ENCODE results near the gene EXOC3. TPM values are rescaled to one million over a fixed set of nuclear protein-coding genes. Genes with fewer than 3 reads are reported as not detected.

Gene EXOC3
- total and polyA plus RNA-seq, 7 donors, result 18.6 to 68.7 (median 48.2) TPM

DNA sequence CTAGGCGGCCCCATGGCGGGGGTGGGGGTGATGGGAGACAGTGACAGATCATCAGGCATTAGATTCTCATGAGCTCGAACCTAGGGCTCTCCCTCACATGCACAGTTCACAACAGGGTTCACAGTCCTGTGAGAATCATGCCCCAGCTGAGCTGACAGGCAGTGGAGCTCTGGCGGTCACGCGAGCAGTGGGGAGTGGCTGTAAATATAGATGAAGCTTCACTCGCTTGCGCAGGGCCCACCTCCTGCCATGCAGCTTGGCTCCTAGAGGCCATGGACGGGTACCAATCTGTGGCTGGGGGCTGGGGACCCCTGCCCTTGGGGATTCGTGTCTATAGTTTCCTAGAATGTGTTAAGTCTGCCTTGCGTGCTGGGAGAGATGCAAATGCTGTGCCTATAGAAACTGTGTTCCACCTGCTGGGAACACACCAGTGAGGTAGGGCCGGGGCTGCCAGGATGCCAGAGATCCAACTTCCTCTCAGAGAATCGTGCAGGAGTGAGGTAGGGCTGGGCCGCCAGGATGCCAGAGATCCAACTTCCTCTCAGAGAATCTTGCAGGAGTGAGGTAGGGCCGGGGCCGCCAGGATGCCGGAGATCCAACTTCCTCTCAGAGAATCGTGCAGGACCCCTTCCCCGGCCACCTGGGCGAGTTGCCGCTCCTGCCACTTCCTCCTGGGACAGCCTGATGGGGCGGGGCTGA, 14.1 kb upstream of the EXOC3 start:
- Histone ChIP-seq H3K9me3 (no peaks in the 10 kb centered on the region), H3K36me3 (no peaks in the 10 kb centered on the region), H3K27me3 (no peaks in the 10 kb centered on the region), H3K27ac (no peak overlapping the region), H3K4me3 (no peak overlapping the region), H3K4me1 (peaks cover 0 to 7% (median 0%) of the 10 kb centered on the region in 4 donors)
- WGBS, 2 donors, result 73 to 85% methylated on average over 22 of the region's 22 CpGs
- intact Hi-C loops (cut with DNase I), result no loop called here
- TF ChIP-seq POLR2AphosphoS5 (IDR thresholded peaks at IDR 0.05), result no peak
- no peak for TF ChIP-seq POLR2A (IDR thresholded peaks at IDR 0.05)
- TF ChIP-seq, protein P1, sequence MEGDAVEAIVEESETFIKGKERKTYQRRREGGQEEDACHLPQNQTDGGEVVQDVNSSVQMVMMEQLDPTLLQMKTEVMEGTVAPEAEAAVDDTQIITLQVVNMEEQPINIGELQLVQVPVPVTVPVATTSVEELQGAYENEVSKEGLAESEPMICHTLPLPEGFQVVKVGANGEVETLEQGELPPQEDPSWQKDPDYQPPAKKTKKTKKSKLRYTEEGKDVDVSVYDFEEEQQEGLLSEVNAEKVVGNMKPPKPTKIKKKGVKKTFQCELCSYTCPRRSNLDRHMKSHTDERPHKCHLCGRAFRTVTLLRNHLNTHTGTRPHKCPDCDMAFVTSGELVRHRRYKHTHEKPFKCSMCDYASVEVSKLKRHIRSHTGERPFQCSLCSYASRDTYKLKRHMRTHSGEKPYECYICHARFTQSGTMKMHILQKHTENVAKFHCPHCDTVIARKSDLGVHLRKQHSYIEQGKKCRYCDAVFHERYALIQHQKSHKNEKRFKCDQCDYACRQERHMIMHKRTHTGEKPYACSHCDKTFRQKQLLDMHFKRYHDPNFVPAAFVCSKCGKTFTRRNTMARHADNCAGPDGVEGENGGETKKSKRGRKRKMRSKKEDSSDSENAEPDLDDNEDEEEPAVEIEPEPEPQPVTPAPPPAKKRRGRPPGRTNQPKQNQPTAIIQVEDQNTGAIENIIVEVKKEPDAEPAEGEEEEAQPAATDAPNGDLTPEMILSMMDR (IDR thresholded peaks at IDR 0.05), result no peak
- TF ChIP-seq EP300 (IDR thresholded peaks at IDR 0.05), result no peak
- DNase-seq, result peak; percentile 35

DNA sequence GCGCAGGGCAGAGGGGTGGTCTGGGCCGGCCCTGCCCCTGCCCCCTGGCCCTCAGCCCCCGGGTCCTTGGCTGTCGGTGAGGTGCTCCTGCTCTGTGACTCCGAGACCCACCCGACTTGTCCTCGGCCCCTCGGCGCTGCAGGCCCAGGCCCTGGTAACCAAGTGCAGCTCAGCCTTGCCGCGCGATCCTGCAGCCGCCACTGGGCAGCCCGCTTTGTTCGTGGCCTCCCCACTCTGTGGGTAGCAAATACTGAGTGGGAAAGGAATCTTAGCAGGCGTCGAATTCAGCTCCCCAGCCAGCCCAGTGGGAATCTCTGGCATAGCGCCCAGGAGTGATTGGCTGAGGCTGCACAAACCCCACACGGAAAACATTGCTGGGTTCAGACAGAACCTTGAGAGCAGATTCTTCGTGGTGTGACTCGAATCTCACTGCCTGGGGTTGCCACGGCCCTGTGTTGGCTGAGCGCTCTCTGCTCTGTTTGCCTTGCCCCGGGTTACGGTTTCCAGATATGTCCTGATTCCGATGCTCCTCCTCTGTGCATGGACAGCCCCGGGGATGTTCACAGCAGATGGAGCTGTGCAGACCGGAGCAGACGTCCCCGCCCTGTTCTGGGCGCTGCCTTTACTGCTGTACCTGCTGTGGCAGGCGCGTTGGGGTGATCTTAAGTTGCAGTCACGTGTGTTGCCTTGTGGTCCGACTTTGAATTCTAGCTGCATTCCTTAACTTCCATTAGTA, 13.4 kb upstream of the EXOC3 start:
- Histone ChIP-seq H3K4me1 (peaks cover 0 to 7% (median 0%) of the 10 kb centered on the region in 4 donors), H3K9me3 (no peaks in the 10 kb centered on the region), H3K27me3 (no peaks in the 10 kb centered on the region), H3K27ac (peak overlapping the region in 1 of 4 donors; percentile 18), H3K36me3 (no peaks in the 10 kb centered on the region), H3K4me3 (no peak overlapping the region)
- TF ChIP-seq EP300 (IDR thresholded peaks at IDR 0.05) (no peak), POLR2AphosphoS5 (IDR thresholded peaks at IDR 0.05) (no peak), POLR2A (IDR thresholded peaks at IDR 0.05) (no peak)
- peak; percentile 63 for DNase-seq
- intact Hi-C loops (cut with DNase I), result no loop called here
- WGBS, 2 donors, result 46 to 78% methylated on average over 35 of the region's 35 CpGs

DNA sequence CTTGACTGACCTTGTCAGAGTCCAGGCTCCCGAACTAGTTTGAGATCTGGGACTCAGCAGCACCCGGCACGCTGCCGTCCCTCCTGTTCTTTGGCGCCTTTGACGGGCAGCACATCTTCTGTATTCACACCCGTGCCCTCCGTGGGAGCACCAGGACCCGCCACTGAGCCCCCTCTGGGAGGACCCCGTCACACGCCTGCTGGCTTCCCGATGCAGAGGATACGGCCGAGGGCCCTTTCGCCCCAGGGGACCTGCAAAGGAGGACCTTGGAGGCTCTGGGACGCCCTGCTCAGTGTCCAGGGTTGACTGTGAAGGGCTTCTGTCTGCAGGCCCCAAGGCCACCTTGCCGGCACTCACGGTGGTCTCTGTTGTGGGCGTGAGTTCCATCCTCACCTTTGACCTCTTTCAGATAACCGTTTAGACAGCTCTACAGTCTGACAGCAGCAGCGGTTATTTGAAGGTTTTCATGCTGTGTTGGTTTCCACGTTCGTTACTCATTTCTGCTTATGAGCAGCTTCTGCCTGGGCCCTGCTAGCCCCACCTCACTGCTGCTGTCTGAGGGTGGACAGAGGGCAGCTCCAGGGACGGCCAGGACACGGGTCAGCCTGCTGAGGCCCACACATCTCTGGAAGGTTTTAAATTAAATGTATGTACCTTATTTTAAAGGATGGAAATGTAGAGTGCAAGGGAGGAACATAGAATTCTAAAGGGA, 12.6 kb upstream of the EXOC3 start:
- no peak overlapping the region for H3K27ac ChIP-seq
- no peak overlapping the region for H3K4me3 ChIP-seq
- TF ChIP-seq EP300 (IDR thresholded peaks at IDR 0.05), result no peak
- TF ChIP-seq, protein P1 (IDR thresholded peaks at IDR 0.05), result no peak
- no peak for TF ChIP-seq POLR2AphosphoS5 (IDR thresholded peaks at IDR 0.05)
- TF ChIP-seq POLR2A (IDR thresholded peaks at IDR 0.05), result no peak
- intact Hi-C loops (cut with DNase I), result no loop called here
- no peaks in the 10 kb centered on the region for H3K9me3 ChIP-seq
- H3K27me3 ChIP-seq, result no peaks in the 10 kb centered on the region
- 72 to 89% methylated on average over 25 of the region's 25 CpGs for WGBS, 2 donors
- peaks cover 0 to 7% (median 0%) of the 10 kb centered on the region in 4 donors for H3K4me1 ChIP-seq
- no peaks in the 10 kb centered on the region for H3K36me3 ChIP-seq
- DNase-seq, result peak; percentile 46

DNA sequence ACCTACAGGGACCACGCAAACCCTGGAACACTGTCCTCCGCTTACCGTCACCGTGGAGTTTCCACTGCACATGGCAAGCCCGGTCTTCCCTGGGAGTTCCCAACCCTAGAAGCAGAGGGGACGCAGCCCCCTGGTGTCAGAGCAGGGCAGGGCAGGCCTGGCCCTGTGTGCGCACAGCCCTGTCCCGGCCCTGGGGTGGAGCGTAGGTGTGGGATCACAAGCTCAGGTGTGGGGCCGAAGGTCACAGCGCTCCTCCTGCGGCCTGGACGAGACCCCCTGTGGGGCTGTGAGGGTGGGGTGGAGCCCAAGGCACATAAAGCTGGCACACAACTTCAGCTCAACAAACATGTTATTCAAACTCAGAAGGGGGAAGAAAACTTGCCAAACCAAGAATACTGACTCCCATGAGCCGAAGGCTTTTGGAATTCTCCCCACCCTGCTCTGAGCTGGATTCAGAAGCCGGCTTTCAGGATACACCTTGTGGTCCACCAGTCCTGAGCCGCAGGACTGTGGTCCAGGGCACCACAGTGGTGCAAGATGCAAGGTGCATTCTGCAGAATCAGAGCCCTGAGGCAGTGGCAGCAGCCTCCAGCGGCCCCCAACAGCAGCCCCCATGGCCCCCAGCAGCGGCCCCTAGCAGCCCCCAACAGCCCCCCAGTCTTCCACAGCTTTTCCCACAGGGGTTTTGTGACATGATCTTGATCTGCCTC, 11.8 kb upstream of the EXOC3 start:
- DNase-seq, result peak; percentile 54
- H3K27ac ChIP-seq, result no peak overlapping the region
- H3K27me3 ChIP-seq, result peaks cover 0 to 6% (median 0%) of the 10 kb centered on the region in 3 donors
- peaks cover 0 to 7% (median 0%) of the 10 kb centered on the region in 4 donors for H3K4me1 ChIP-seq
- no peaks in the 10 kb centered on the region for H3K9me3 ChIP-seq
- TF ChIP-seq EP300 (IDR thresholded peaks at IDR 0.05), result no peak
- TF ChIP-seq, protein P1 (IDR thresholded peaks at IDR 0.05), result peak in 2 of 4 experiments; percentile 38 to 40
- no peak for TF ChIP-seq POLR2AphosphoS5 (IDR thresholded peaks at IDR 0.05)
- TF ChIP-seq POLR2A (IDR thresholded peaks at IDR 0.05), result no peak
- no peaks in the 10 kb centered on the region for H3K36me3 ChIP-seq
- 30 to 51% methylated on average over 18 of the region's 18 CpGs for whole genome bisulfite sequencing, 2 donors
- intact Hi-C loops (cut with DNase I), result no loop called here
- no peak overlapping the region for H3K4me3 ChIP-seq

All from sigmoid colon (tissue), 7 donors.